Ectodermal cell (in vitro differentiated cells): ENCODE results near the gene G6PD.
"Not testable (repeated sequence)": the region's sequence is repeated elsewhere in the genome, so short reads cannot be mapped to it uniquely, and the experiment has no call there.

ENCODE experiments used
- H3K27ac ChIP-seq: 2 replicates; pipeline ENCODE4 v1.7.0; 2013; ENCODE audit warnings: mild to moderate bottlenecking, low read depth, low read length; ENCODE audit not compliant: insufficient read depth, poor library complexity, severe bottlenecking
- H3K27me3 ChIP-seq: 2 replicates; pipeline ENCODE4 v1.7.0; 2013; ENCODE audit warnings: mild to moderate bottlenecking, low read length; ENCODE audit not compliant: insufficient read depth, control insufficient read depth, poor library complexity, severe bottlenecking
- H3K36me3 ChIP-seq: one replicate; pipeline ENCODE4 v1.7.0; 2013; ENCODE audit warnings: low read length; ENCODE audit not compliant: control insufficient read depth, insufficient read depth
- H3K4me1 ChIP-seq: one replicate; pipeline ENCODE4 v1.7.0; 2013; ENCODE audit warnings: low read length; ENCODE audit not compliant: control insufficient read depth, insufficient read depth
- H3K4me3 ChIP-seq: 2 replicates; pipeline ENCODE4 v1.7.0; 2013; ENCODE audit warnings: low read depth, low read length, control low read depth; ENCODE audit not compliant: insufficient read depth
- H3K9me3 ChIP-seq: 2 replicates; pipeline ENCODE4 v1.7.0; 2013; ENCODE audit warnings: mild to moderate bottlenecking, low read length, moderate library complexity; ENCODE audit not compliant: control insufficient read depth
- WGBS, 2 experiments: methylation state at CpG; one replicate each; pipeline ENCODE4 v1.1.7; 2013; ENCODE audit warnings: missing lambda C conversion rate in 2 of 2; 5-methylcytosine and 5-hydroxymethylcytosine counted together

G6PD gene

GRCh38 chrX:154542723-154543424 is 3.8 kb downstream of the G6PD start:
- 88 to 93% methylated on average over 19 to 20 of the region's 20 CpGs for WGBS, 2 experiments
- Histone ChIP-seq H3K36me3 (no peaks in the 10 kb centered on the region), H3K9me3 (no peaks in the 10 kb centered on the region), H3K4me1 (no peaks in the 10 kb centered on the region), H3K4me3 (no peak overlapping the region), H3K27me3 (no peaks in the 10 kb centered on the region), H3K27ac (no peak overlapping the region)

- H3K4me3 ChIP-seq, result no peak overlapping the region
- no peaks in the 10 kb centered on the region for H3K36me3 ChIP-seq
- no peaks in the 10 kb centered on the region for H3K9me3 ChIP-seq
- no peak overlapping the region for H3K27ac ChIP-seq
- no peaks in the 10 kb centered on the region for H3K4me1 ChIP-seq
- WGBS, 2 experiments, result 88 to 94% methylated on average over 12 of the region's 12 CpGs
- no peaks in the 10 kb centered on the region for H3K27me3 ChIP-seq
Measured at GRCh38 chrX:154541896-154542722, 4.5 kb downstream of the G6PD start.

- Histone ChIP-seq H3K36me3 (no peaks in the 10 kb centered on the region), H3K4me1 (no peaks in the 10 kb centered on the region), H3K9me3 (no peaks in the 10 kb centered on the region), H3K27me3 (no peaks in the 10 kb centered on the region), H3K27ac (no peak overlapping the region), H3K4me3 (no peak overlapping the region)
- WGBS, 2 experiments, result 94 to 97% methylated on average over 5 of the region's 5 CpGs
Measured at GRCh38 chrX:154541589-154541895, 5.1 kb downstream of the G6PD start.

GRCh38 chrX:154540897-154541535 is 5.6 kb downstream of the G6PD start:
- H3K27ac ChIP-seq, result no peak overlapping the region
- no peak overlapping the region for H3K4me3 ChIP-seq
- H3K4me1 ChIP-seq, result no peaks in the 10 kb centered on the region
- no peaks in the 10 kb centered on the region for H3K9me3 ChIP-seq
- no peaks in the 10 kb centered on the region for H3K27me3 ChIP-seq
- H3K36me3 ChIP-seq, result no peaks in the 10 kb centered on the region
- WGBS, 2 experiments, result 94% methylated on average over 19 of the region's 19 CpGs

GRCh38 chrX:154540365-154540764 is 6.3 kb downstream of the G6PD start:
- not testable (repeated sequence) for H3K27ac ChIP-seq, H3K27me3 ChIP-seq, H3K4me3 ChIP-seq, H3K9me3 ChIP-seq, H3K4me1 ChIP-seq, H3K36me3 ChIP-seq
- WGBS, 2 experiments, result 89 to 91% methylated on average over 7 of the region's 7 CpGs

- WGBS, 2 experiments, result 96% methylated on average over 8 of the region's 8 CpGs
- Histone ChIP-seq H3K27ac (no peak overlapping the region), H3K36me3 (no peaks in the 10 kb centered on the region), H3K9me3 (no peaks in the 10 kb centered on the region), H3K4me1 (no peaks in the 10 kb centered on the region), H3K27me3 (no peaks in the 10 kb centered on the region), H3K4me3 (no peak overlapping the region)
Measured at GRCh38 chrX:154539077-154539476, 7.6 kb downstream of the G6PD start.

GRCh38 chrX:154535892-154536291 is 10.8 kb downstream of the G6PD start:
- H3K27ac ChIP-seq, result no peak overlapping the region
- H3K27me3 ChIP-seq, result no peaks in the 10 kb centered on the region
- H3K4me3 ChIP-seq, result no peak overlapping the region
- WGBS, 2 experiments, result 95 to 97% methylated on average over 8 to 9 of the region's 9 CpGs
- no peaks in the 10 kb centered on the region for H3K9me3 ChIP-seq
- H3K4me1 ChIP-seq, result no peaks in the 10 kb centered on the region
- H3K36me3 ChIP-seq, result peaks cover 8% of the 10 kb centered on the region

GRCh38 chrX:154534526-154535322 is 11.9 kb downstream of the G6PD start:
- WGBS, 2 experiments, result 43 to 44% methylated on average over 33 to 34 of the region's 34 CpGs
- no peaks in the 10 kb centered on the region for H3K27me3 ChIP-seq
- no peaks in the 10 kb centered on the region for H3K4me1 ChIP-seq
- H3K9me3 ChIP-seq, result no peaks in the 10 kb centered on the region
- H3K36me3 ChIP-seq, result peaks cover 8% of the 10 kb centered on the region
- H3K4me3 ChIP-seq, result no peak overlapping the region
- H3K27ac ChIP-seq, result no peak overlapping the region

GRCh38 chrX:154532690-154533089 is 14.0 kb downstream of the G6PD start:
- no peaks in the 10 kb centered on the region for H3K4me1 ChIP-seq
- no peaks in the 10 kb centered on the region for H3K27me3 ChIP-seq
- H3K36me3 ChIP-seq, result peaks cover 8% of the 10 kb centered on the region
- 96 to 97% methylated on average over 23 of the region's 23 CpGs for WGBS, 2 experiments
- no peak overlapping the region for H3K4me3 ChIP-seq
- H3K9me3 ChIP-seq, result no peaks in the 10 kb centered on the region
- H3K27ac ChIP-seq, result no peak overlapping the region

GRCh38 chrX:154531626-154532025 is 15.0 kb downstream of the G6PD start:
- H3K36me3 ChIP-seq, result peaks cover 8% of the 10 kb centered on the region
- 78 to 79% methylated on average over 16 of the region's 16 CpGs for WGBS, 2 experiments
- H3K27ac ChIP-seq, result no peak overlapping the region
- H3K4me1 ChIP-seq, result no peaks in the 10 kb centered on the region
- no peak overlapping the region for H3K4me3 ChIP-seq
- H3K9me3 ChIP-seq, result no peaks in the 10 kb centered on the region
- no peaks in the 10 kb centered on the region for H3K27me3 ChIP-seq
